HG02623 (cell line): ENCODE results near the gene MINAR2.

Source experiments
- ATAC-seq: cut with Tn5 transposase; IDR thresholded peaks from one replicate; pipeline ENCODE4 v1.9.1; 2021; ENCODE audit warnings: moderate library complexity; ENCODE audit not compliant: unreplicated experiment

MINAR2 gene

DNA sequence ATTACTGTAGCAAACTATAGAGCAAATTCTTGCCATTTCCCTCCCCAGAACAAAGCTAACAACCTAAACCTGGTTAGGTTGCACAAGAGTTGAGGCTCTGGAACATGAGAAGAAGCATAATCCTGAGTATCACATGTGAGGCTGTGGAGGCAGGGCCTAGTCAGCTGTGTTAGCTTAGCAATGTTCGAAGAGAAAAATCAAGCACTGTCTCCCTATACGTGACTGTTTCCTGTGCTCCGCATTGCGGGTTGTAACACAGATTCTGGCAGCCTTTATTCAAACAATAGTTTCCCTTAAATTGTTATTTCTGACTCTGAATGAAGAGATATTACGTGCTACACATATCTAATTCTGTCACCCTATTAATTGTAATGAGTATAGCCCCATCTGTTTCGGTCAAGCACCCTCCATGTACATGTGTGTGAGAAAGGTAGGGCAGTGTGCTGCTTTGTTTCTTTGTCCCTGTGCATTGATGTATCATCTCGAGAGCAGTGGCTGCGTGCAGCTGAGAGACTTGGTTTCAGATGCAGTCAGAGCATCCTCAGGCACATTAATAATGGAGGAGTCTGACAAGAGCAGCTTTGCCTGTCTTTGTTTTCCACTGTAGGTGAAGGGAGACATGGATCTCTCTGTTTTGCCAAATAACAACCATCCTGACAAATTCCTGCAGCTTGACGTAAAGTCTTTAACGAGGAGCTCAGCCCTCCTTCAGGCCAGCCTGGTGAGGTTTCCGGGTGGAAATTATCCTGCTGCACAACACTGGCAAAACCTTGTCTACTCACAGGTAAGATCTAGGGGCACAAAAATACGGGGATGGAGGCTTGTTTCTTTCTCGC lies at the start of gene MINAR2:
Gene MINAR2 (plus strand): TSS at position 523 of the 836 bp plus-strand sequence. CDS start 97 bp downstream, at position 620.
- no peak for ATAC-seq

DNA sequence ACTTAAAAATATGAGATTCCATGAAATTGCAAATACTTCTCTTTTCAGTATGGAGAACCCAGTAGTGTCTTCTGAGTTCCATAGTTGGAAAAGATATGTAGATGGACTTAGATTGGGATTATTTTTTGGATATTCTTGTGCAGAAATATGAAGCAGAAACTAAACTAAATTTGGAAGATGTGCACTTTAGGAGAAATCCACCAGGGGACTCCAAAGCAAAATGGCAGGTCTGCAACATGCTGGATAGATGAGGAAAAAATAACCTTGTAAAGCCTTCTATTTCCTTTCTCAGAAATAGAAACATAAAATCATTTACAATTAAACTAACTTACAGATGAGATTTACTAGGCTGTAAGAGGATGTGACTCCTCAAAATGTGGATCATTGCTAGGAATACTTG lies 49.2 kb upstream of the MINAR2 start:
- no peak for ATAC-seq

- no peak for ATAC-seq
Observed at GRCh38 chr5:129716235-129716634, 31.7 kb upstream of the MINAR2 start.

DNA sequence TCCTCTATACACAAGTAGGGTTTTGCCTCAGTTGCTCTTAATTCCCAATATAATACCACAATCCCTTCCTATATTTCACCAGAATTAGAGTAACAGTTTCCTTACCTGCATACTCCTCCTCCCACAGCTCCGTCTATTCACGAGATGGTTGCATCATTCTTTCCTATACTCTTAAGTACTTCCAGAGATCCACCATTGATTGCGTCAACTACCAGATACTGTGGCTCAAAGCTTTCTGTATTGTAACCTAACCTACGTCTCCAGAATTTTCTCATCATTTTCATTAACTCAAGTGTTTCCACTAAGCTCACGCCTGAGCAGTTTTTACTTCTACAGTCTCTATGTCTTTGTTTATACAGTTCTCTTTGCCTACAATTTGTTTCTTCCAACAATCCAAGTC lies 31.2 kb upstream of the MINAR2 start:
- ATAC-seq = no peak

- no peak for ATAC-seq
Observed at GRCh38 chr5:129717751-129718310, 30.1 kb upstream of the MINAR2 start.

DNA sequence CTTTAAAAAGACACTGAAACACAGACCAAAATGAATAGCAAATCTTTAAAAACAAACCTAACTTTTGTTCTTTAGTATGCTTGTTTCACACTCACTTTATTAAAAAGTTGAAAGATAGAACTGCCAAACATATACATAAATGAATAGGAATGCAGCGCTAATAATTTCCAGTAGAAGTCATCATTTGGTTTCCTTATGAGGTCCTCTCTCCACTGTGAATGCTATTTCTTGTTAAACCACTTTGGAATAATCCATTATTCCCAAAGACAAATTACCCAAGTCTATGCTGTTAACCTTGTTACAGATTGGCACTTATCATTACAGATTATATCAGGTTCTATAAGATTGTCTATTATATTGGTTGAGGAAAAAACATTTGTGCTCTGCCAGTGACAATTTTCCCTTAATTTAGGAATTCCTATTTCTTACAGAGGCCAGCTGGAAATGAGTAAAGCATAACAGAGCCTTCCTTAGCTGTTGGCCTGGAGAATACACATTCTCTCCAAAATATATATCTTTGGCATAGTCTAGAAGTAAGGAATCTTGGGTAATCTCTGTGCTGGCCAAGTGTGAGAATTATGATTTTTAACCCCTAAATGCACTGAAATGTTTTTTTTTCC lies 29.3 kb upstream of the MINAR2 start:
- no peak for ATAC-seq

DNA sequence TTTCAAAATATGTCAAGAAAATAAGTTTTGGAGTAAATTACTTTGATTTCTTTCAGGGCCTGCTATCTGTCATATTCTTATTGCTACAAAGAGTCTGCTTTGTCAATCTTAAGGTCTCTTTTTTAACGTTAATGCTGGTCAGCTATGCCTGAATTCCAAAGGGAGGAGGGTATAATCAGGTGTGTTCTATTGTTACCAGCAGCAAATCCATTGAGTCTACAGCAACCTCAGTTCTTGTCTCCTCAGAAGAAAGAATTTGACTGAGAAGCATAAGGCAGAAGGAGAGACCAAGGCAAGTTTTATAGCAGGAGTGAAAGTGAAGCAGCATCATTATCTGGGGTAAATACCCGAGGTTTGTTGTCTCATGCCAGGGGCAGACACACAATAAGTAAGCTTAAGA lies 23.7 kb upstream of the MINAR2 start:
- no peak for ATAC-seq

DNA sequence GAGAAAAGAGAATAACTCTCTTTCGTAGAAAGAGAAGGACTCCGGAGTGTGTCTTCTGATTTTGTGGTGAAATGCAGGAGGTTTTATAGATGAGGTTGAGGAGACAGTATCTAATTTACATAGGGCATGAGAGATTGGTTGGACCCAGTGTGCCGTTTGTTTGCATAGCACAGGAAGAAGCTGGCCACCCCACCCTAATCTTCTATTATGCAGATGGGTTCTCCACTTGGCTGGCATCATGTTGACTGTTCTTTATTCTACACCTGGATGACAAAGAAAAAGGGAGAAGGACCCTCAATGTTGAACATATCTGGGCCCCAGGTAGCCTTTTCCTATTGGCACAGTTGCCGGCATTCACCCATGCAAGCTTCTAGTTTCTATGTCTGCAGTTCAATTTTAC lies 23.2 kb upstream of the MINAR2 start:
- no peak for ATAC-seq

DNA sequence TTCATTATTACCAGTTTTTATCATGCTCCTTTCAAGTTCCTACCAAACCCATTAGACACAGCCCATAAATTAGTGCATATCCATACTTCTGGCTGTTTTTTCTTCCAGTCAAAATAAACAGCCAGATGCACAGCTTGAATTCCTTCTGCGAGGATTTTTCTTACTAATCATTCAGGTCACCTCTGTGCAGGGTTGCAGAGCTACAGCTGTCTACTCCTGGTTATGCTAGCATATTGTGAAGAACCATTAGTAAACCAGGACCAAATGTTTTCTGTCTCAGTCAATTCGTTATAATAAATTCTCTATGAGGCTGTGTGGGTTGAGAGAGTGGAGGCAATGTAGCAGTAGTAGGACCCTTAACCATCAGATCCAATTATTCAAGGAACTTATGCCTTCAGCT lies 8.1 kb upstream of the MINAR2 start:
- ATAC-seq = no peak

- no peak for ATAC-seq
Observed at GRCh38 chr5:129743541-129744187, 4.2 kb upstream of the MINAR2 start.

GRCh38 chr5:129745997-129746396 lies 1.9 kb upstream of the MINAR2 start:
- no peak for ATAC-seq

GRCh38 chr5:129746876-129747275 lies 1.0 kb upstream of the MINAR2 start:
- no peak for ATAC-seq

- no peak for ATAC-seq
Observed at GRCh38 chr5:129748913-129749880, 1.3 kb downstream of the MINAR2 start.

- no peak for ATAC-seq
Observed at GRCh38 chr5:129760636-129761325, 12.9 kb downstream of the MINAR2 start.

DNA sequence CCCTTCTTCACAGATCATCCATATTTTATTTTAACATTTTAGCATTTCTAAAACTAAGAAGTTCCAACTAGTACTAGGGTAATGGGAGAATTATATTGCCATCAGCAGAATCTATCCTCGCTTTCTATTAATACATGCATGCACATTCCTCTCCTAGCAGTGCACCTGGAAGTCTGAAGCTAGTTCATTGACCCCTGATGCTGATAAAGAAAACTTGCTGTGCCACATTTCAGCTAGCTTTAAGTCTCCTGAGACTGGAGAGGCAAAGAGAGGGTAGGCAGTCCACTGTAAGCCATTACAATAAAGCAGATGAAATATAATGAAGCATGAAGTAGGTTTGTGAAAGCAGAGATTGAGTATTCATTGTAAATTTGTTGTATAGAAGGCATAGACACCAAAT lies 15.8 kb downstream of the MINAR2 start:
- ATAC-seq = no peak

- no peak for ATAC-seq
Observed at GRCh38 chr5:129766798-129767197, 18.9 kb downstream of the MINAR2 start.

- peak; percentile 93 for ATAC-seq
Observed at GRCh38 chr5:129767927-129768380, 20.1 kb downstream of the MINAR2 start.

DNA sequence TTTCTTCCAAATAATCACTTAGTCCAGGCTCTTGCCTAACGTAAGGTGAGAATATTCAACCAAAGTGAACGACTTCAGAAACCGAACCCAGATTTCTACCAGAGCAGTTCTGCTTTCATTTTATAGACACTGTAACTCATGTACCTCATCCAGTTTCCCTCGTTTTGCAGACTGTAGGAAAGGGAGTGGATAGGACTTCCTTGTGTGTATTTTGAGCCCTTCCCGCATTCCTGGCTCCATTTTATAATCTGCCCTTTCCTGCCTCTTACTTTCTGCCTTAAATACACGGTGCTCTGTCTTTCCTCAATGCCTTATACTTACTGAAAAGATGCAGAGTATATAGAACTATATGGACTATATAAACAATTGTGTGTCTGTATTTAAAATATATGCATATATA lies 20.8 kb downstream of the MINAR2 start:
- ATAC-seq = no peak

- no peak for ATAC-seq
Observed at GRCh38 chr5:129770024-129770820, 22.3 kb downstream of the MINAR2 start.
